ENCODE data around the gene DDX54. TPM values are rescaled to one million over a fixed set of nuclear protein-coding genes. Genes with fewer than 3 reads are reported as not detected.
"Not testable (repeated sequence)": the region's sequence is repeated elsewhere in the genome, so short reads cannot be mapped to it uniquely, and the experiment has no call there.

DDX54 gene
- total RNA-seq, 4 donors from 2014 or later: 29.1 to 59.6 (median 52.7) TPM

- no peaks in the 10 kb centered on the region for H3K4me1 ChIP-seq
- 39% methylated on average over 4 of the region's 4 CpGs for WGBS
- no peak for DNase-seq (ENCODE audit: extremely low spot score)
- no peak overlapping the region for H3K4me3 ChIP-seq
- peaks cover 0 to 31% (median 0%) of the 10 kb centered on the region in 4 donors for H3K27me3 ChIP-seq
- no peak overlapping the region for H3K27ac ChIP-seq (replicated peaks in 1 of 4)
- H3K36me3 ChIP-seq: no peaks in the 10 kb centered on the region
- peaks cover 0 to 9% (median 5%) of the 10 kb centered on the region in 4 donors for H3K9me3 ChIP-seq
- intact Hi-C loops (cut with DNase I): no loop called here
- TF ChIP-seq EP300 (IDR thresholded peaks at IDR 0.05): no peak
- TF ChIP-seq POLR2AphosphoS5 (IDR thresholded peaks at IDR 0.05): no peak
- no peak for TF ChIP-seq POLR2A (IDR thresholded peaks at IDR 0.05; ENCODE audit: low read depth)
- no peak for TF ChIP-seq CTCF (IDR thresholded peaks at IDR 0.05)
These were observed 65.2 kb downstream of the DDX54 start for GRCh38 chr12:113119980-113120669.

GRCh38 chr12:113118142-113118541, 67.1 kb downstream of the DDX54 start:
- no peak for DNase-seq (ENCODE audit: extremely low spot score)
- H3K36me3 ChIP-seq: no peaks in the 10 kb centered on the region
- H3K9me3 ChIP-seq: peaks cover 0 to 3% (median 1%) of the 10 kb centered on the region in 4 donors
- peaks cover 0 to 49% (median 0%) of the 10 kb centered on the region in 4 donors for H3K27me3 ChIP-seq
- H3K4me1 ChIP-seq: no peaks in the 10 kb centered on the region
- 95% methylated on average over 1 of the region's 1 CpG for WGBS
- TF ChIP-seq POLR2A (IDR thresholded peaks at IDR 0.05; ENCODE audit: low read depth): no peak
- no peak for TF ChIP-seq EP300 (IDR thresholded peaks at IDR 0.05)
- no peak for TF ChIP-seq CTCF (IDR thresholded peaks at IDR 0.05)
- TF ChIP-seq POLR2AphosphoS5 (IDR thresholded peaks at IDR 0.05): no peak
- no peak overlapping the region for H3K4me3 ChIP-seq
- H3K27ac ChIP-seq (replicated peaks in 1 of 4): no peak overlapping the region
- intact Hi-C loops (cut with DNase I): no loop called here

DNA sequence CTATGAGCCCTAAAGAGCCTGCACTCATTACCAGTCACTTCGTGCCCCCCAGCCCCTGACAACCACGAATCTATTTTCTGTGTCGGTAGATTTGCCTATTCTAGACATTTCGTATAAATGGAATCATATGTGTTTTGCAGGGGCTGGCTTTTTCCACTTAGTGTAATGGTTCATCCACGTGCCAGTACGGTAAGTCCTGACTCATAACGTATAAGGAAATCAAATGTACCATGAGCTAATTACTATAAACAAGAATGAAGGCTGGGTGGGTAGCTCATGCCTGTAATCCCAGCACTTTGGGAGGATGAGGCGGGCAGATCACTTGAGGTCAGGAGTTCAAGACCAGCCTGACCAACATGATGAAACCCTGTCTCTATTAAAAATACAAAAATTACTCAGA, 67.6 kb downstream of the DDX54 start:
- peaks cover 0 to 54% (median 0%) of the 10 kb centered on the region in 4 donors for H3K27me3 ChIP-seq
- H3K9me3 ChIP-seq; H3K27ac ChIP-seq (replicated peaks in 1 of 4); H3K4me1 ChIP-seq; intact Hi-C loops (cut with DNase I); H3K4me3 ChIP-seq; H3K36me3 ChIP-seq; DNase-seq (ENCODE audit: extremely low spot score): not testable (repeated sequence)
- 74% methylated on average over 8 of the region's 8 CpGs for WGBS

- no peak overlapping the region for H3K4me3 ChIP-seq
- H3K36me3 ChIP-seq: no peaks in the 10 kb centered on the region
- H3K27me3 ChIP-seq: peaks cover 0 to 62% (median 0%) of the 10 kb centered on the region in 4 donors
- TF ChIP-seq CTCF (IDR thresholded peaks at IDR 0.05) (no peak), EP300 (IDR thresholded peaks at IDR 0.05) (no peak), POLR2AphosphoS5 (IDR thresholded peaks at IDR 0.05) (no peak), POLR2A (IDR thresholded peaks at IDR 0.05; ENCODE audit: low read depth) (no peak)
- H3K9me3 ChIP-seq: no peaks in the 10 kb centered on the region
- no peak for DNase-seq (ENCODE audit: extremely low spot score)
- WGBS: 69% methylated on average over 6 of the region's 6 CpGs
- no peaks in the 10 kb centered on the region for H3K4me1 ChIP-seq
- no peak overlapping the region for H3K27ac ChIP-seq (replicated peaks in 1 of 4)
- intact Hi-C loops (cut with DNase I): no loop called here
These were observed 68.4 kb downstream of the DDX54 start for GRCh38 chr12:113116875-113117274.

- DNase-seq (ENCODE audit: extremely low spot score): no peak
- Histone ChIP-seq H3K27me3 (peaks cover 0 to 62% (median 0%) of the 10 kb centered on the region in 4 donors), H3K4me3 (no peak overlapping the region), H3K4me1 (no peaks in the 10 kb centered on the region), H3K27ac (replicated peaks in 1 of 4) (no peak overlapping the region), H3K36me3 (no peaks in the 10 kb centered on the region), H3K9me3 (no peaks in the 10 kb centered on the region)
- intact Hi-C loops (cut with DNase I): no loop called here
- TF ChIP-seq POLR2AphosphoS5 (IDR thresholded peaks at IDR 0.05): no peak
- WGBS: 84% methylated on average over 13 of the region's 22 CpGs
These were observed 69.7 kb downstream of the DDX54 start for GRCh38 chr12:113115455-113116126.
